Umbilical cord (tissue), 2 donors: Measurements from ENCODE around the gene CHFR. TPM values are rescaled to one million over a fixed set of nuclear protein-coding genes. Genes with fewer than 3 reads are reported as not detected.
"Not testable (repeated sequence)": the region's sequence is repeated elsewhere in the genome, so short reads cannot be mapped to it uniquely, and the experiment has no call there.

Experiments used
- DNase-seq: peaks from one replicate; pipeline ENCODE4 v3.0.0-alpha.2; 2015; ENCODE audit warnings: low spot score
- total RNA-seq: library from RNA; depleted of rRNA; stranded (reverse); fragments of >200 nt; gene quantifications from one replicate; pipeline ENCODE4 v1.2.3, GENCODE V29; 2014; ENCODE audit warnings: low replicate concordance; ENCODE audit not compliant: insufficient read depth

CHFR gene
- total RNA-seq, 1 donor from 2014 or later: 34.7 TPM

GRCh38 chr12:132841151-132841550 is 46.3 kb downstream of the CHFR start:
- DNase-seq: no peak

GRCh38 chr12:132840536-132840935 is 46.9 kb downstream of the CHFR start:
- no peak for DNase-seq

- DNase-seq: no peak
These were observed 47.7 kb downstream of the CHFR start for GRCh38 chr12:132839558-132840235.

- DNase-seq: no peak
These were observed 48.9 kb downstream of the CHFR start for GRCh38 chr12:132838410-132839080.

- DNase-seq: peak; percentile 80
These were observed 49.6 kb downstream of the CHFR start for GRCh38 chr12:132837693-132838409.

- DNase-seq: no peak
These were observed 50.5 kb downstream of the CHFR start for GRCh38 chr12:132836795-132837331.

GRCh38 chr12:132836230-132836629 is 51.2 kb downstream of the CHFR start:
- DNase-seq: not testable (repeated sequence)

GRCh38 chr12:132835076-132836025 is 52.1 kb downstream of the CHFR start:
- peak; percentile 39 for DNase-seq

- DNase-seq: peak; percentile 14
These were observed 53.2 kb downstream of the CHFR start for GRCh38 chr12:132834181-132834711.

- DNase-seq: no peak
These were observed 54.1 kb downstream of the CHFR start for GRCh38 chr12:132833341-132833740.

- DNase-seq: no peak
These were observed 55.6 kb downstream of the CHFR start for GRCh38 chr12:132831771-132832170.

- DNase-seq: peak; percentile 95
These were observed 58.5 kb downstream of the CHFR start, which contains the start of gene GOLGA3 for GRCh38 chr12:132828706-132829534. GOLGA3 (minus strand) TSS chr12:132828869; CDS start chr12:132822128, 6,741 bp downstream.

- peak; percentile 26 for DNase-seq
These were observed 59.4 kb downstream of the CHFR start for GRCh38 chr12:132827763-132828703.

GRCh38 chr12:132825861-132826260 is 61.5 kb downstream of the CHFR start:
- DNase-seq: no peak

GRCh38 chr12:132825089-132825488 is 62.3 kb downstream of the CHFR start:
- no peak for DNase-seq

GRCh38 chr12:132824053-132824452 is 63.4 kb downstream of the CHFR start:
- no peak for DNase-seq

- no peak for DNase-seq
These were observed 68.8 kb downstream of the CHFR start for GRCh38 chr12:132818562-132818961.

GRCh38 chr12:132814232-132814631 is 73.2 kb downstream of the CHFR start:
- DNase-seq: no peak

GRCh38 chr12:132813443-132813842 is 74.0 kb downstream of the CHFR start:
- DNase-seq: no peak
